Stimulated activated CD4-positive, alpha-beta T cell treated with anti-CD3 and anti-CD28 coated beads, Interleukin-4, amount 100 ng/mL, for 1 hour (primary cell): Measurements from ENCODE around the gene TLE1.
"Not testable (repeated sequence)": the region's sequence is repeated elsewhere in the genome, so short reads cannot be mapped to it uniquely, and the experiment has no call there.

ENCODE experiments used
- DNase-seq: peaks from one replicate; pipeline ENCODE4 v3.0.0-alpha.2; 2020

TLE1 gene

GRCh38 chr9:81621785-81622259 is 67.5 kb downstream of the TLE1 start:
- DNase-seq: no peak

DNA sequence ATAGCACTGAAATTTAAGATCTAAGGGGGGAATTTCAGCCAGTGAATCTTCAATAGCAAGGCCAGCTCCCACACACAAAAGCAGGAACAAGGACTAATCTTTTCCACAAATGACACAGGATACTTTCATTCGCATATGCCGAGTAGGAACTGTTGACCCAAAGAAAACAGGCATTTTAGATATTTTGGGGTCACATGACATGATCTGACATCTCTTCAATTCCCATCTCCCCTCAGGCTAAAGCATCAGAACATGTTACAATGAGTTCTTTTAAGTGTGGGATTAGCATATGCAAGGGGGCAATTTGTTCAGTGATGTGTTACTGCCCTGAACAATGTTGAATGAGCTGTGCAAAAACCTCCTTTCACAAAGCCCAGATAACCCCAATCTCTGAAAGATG is 68.2 kb downstream of the TLE1 start:
- no peak for DNase-seq

DNA sequence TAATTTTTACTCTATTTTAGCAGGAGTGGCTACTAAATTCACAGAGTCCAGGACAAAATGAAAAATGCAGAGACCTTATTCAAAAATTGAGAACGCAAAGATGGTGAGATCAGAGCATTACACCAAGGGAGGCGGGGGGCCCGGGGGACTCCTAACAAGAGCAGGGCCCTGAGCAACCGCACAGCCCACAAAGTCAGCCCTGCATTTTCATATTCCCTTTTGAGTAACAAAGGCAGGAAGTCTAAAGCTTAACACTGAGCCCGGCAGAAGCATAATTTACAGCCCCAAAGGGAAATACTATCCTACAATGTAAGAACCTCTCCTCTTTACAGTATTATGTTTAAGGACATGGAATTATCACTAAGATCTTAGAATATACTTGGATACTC is 69.4 kb downstream of the TLE1 start:
- peak; percentile 5 for DNase-seq

DNA sequence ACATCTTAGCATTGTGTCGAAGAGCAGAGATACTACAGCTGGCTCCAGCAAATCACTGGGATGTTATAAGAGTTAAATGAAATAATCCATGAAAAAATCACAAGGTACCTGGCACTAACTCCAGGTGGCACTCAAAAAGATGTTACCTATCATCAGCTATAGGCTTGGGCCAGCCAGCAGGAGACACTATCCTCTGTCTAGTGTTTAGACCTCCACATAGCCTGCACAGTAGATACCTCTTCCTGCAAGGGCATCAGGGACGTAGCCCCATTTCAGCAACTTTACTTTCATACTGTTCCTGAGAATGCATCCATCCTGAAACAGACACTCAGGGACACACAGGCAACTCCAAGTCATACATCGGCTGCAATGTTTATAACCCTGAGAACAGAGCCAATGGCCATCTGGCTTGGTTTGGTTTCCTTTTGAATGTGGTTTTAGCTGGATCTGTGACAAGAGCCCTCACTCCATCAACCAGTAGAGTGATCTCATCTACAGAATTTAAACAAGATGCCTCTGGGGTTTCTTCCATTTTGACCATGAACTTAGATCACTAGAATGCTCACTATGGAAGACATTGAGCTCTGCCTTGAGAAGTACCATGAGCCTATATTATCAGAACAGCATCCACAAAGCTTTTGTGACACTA is 69.9 kb downstream of the TLE1 start:
- no peak for DNase-seq

- no peak for DNase-seq
Measured at GRCh38 chr9:81618923-81619322, 70.4 kb downstream of the TLE1 start.

- no peak for DNase-seq
Measured at GRCh38 chr9:81616141-81616540, 73.2 kb downstream of the TLE1 start.

- no peak for DNase-seq
Measured at GRCh38 chr9:81614335-81614734, 75.0 kb downstream of the TLE1 start.

DNA sequence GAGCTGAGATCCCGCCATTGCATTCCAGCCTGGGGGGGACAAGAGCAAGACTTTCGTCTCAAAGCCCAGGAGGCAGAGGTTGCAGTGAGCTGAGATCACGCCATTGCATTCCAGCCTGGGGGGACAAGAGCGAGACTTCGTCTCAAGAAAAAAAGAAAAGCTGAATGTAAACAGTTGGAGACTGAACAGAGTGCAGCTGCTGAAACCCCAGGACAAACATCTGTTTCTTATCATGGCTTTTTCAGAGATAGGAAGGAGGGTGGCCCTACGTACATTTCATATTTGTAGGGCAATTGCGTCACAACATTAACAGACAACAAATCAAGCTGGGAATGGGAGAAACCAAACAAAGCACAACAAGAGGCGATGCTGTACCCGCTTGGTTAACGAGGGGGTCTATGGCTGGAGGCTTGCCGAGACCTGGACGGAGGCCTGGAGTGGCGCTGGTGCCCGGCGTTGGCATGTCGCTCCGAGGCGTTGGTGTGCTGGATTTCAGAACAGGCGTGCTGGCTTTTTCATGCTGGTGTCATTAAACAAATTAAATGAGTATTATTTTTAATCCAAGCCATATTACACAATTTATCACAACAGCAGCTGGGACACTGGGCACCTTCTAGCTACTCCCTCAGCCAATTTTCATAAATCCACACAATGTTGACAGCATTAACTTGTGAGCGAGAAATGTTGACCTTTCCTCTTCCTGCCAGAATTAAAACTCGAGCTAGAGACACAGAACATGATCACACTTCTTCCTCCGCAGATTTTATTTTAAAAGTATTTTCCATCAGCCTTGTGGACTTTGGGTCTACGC is 76.1 kb downstream of the TLE1 start:
- DNase-seq: no peak

DNA sequence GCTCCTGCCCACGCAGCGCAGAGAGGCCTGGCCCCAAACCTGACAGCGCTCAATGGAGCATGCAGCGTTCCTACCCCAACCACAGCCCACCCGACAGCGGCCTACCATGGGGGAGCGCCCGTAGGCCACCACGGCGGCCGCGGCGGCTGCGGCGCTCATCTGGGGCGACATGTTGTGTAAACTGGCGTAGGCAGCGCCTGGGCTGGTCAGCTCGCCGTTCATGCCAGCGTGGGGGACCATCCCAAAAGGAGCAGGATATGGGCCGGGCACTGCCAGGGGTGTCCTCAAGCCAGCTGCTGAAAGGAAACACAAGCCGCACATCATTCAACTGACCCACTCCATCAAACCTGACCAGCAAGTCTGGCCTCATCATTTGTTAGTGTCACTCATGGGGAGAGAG is 77.7 kb downstream of the TLE1 start:
- no peak for DNase-seq

DNA sequence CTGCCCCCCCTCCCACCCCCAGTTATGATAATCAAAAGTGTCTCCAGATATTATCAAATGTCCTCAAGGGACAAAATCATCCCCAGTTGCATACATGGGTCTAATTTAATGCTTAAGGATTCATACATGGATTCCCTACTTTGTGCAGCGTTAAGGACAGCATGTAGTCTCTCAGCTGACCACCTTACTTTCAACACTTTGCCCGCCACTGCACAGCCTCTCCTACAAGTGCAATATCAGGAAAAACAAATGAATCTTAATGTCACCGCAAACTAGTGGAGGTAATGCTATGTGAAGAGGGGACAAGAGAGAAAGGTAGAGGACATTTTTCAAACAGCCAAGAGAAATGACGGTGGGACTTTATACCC is 78.6 kb downstream of the TLE1 start:
- no peak for DNase-seq

- no peak for DNase-seq
Measured at GRCh38 chr9:81609782-81610739, 79.3 kb downstream of the TLE1 start.

- no peak for DNase-seq
Measured at GRCh38 chr9:81608289-81608657, 81.1 kb downstream of the TLE1 start.

DNA sequence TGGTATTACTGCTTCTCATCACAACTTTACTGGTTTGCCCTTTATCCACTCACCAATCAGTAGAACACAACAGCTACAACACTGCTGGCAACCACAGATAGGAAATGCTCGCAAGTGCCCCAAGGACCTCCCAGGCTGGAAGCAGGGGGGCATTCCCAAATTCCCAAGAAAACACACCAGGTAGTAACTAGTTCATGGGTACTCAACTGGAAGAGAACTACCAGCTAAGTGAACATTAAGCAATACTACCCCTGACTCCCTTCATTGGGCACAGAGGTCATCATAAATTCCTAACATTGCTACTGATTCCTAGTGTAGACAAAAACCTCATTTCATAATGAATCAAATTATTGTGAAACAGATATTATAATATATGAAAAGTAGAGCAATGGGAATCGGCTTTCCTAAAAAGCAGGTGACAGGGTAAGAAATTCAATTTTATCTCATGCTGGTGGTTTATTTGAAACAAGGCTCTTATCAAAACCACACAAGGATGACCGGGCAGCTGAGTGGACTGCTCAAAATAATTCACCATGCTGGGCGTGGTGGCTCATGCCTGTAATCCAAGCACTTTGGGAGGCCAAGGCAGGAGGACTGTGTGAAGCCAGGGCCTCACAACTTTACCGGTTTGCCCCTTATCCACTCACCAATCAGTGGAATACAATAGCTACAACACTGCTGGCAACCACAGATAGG is 81.6 kb downstream of the TLE1 start:
- no peak for DNase-seq

DNA sequence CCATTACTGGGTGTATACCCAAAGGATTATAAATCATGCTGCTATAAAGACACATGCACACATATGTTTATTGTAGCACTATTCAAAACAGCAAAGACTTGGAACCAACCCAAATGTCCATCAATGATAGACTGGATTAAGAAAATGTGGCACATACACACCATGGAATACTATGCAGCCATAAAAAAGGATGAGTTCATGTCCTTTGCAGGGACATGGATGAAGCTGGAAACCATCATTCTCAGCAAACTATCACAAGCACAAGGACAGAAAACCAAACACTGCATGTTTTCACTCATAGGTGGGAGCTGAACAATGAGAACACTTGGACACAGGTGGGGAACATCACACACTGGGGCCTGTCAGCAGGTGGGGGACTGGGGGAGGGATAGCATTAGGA is 83.1 kb downstream of the TLE1 start:
- DNase-seq: not testable (repeated sequence)

GRCh38 chr9:81605170-81605670 is 84.1 kb downstream of the TLE1 start:
- no peak for DNase-seq

DNA sequence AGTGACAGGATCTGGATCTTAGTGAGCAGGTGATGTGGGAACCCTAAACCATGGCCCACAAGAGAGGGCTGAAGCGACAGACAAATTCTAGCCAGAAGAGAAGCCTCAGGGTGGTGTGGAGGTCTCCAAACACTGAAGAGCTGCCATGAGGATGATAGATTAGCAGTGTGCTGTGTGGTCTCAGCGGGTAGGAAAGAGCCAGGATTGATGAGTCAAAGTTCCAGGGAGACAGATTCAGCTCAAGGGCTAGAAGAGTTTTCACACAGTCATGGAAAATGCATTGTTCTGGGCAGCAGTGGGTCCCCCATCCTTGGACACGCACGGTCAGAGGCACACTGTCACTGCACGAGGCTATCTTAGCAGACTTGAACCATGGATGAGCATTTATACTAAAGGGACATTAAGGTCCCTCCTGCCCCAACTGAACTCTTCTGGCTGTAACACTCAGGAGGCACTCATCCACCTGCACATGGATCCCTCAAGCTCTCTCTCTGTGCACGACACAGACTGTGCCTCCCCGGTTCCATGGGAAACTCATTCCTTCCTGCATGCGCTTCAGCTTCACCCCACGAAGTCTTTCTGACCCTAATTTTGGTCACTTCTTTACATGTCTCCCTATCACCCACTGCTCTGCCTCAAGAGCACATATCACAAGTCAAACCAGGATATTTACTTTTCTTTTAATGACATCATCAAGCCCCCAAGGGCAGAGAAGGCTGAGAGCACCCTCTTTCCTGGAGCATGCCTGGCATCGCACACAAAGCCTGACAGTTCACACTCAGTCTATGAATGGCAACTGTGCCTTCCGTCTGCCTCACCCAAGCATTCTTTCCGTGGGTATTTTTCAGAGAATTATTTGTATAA is 84.8 kb downstream of the TLE1 start:
- no peak for DNase-seq

- DNase-seq: no peak
Measured at GRCh38 chr9:81602887-81603680, 86.3 kb downstream of the TLE1 start.

GRCh38 chr9:81601639-81602623 is 87.4 kb downstream of the TLE1 start:
- no peak for DNase-seq

DNA sequence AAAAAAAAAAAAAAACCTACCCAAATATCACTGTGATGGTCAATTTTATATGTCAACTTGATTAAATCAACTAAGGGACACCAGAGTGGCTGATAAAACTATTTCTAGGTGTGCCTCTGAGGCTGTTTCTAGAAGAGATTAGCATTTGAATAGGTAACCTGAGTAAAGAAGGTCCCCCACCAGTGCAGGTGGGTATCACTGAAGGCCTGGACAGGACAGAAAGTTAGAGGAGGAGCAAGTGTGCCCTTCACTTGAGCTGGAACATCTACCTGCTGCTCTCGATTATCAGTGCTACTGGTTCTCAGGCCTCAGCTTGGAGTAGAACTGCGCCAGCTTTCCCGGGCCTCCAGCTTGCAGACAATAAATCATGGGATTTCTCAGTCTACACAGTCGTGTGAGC is 88.7 kb downstream of the TLE1 start:
- DNase-seq: no peak
